A549 (cell line): ENCODE measurements around the gene AGBL4. TPM values are rescaled to one million over a fixed set of nuclear protein-coding genes. Genes with fewer than 3 reads are reported as not detected.

ENCODE experiments used
- ATAC-seq, 2 experiments: fragments of 200-7000 bp in 1 of 2; fragments of >200 bp in 1 of 2; cut with Nextera tagmentation in 1 of 2; cut with Tn5 transposase in 1 of 2; 3 replicates each; pipeline versions ENCODE4 v1.8.0 to v1.9.1; 2018 to 2020; ENCODE audit warnings: mild to moderate bottlenecking in 1 of 2, moderate library complexity in 1 of 2
- CTCF ChIA-PET: fragments of 300-600 bp; sonication (Branson Sonifier 250); formaldehyde crosslinking; extraction: SDS; loops from one replicate; lab custom pipeline; 2021; ENCODE audit warnings: antibody characterized with exemption, inconsistent platforms; lab: Yijun Ruan, JAX
- POLR2A ChIA-PET: fragments of 350-600 bp; formaldehyde crosslinking; extraction: SDS; loops from one replicate; lab custom pipeline; 2021; ENCODE audit warnings: antibody characterized with exemption, inconsistent platforms; lab: Yijun Ruan, JAX
- DNase-seq, 2 experiments: peaks; one replicate each; pipeline versions ENCODE4 v3.0.0 to v3.0.0-alpha.2; 2011 to 2016; ENCODE audit warnings: low read depth in 1 of 2, low spot score in 1 of 2
- FAIRE-seq: peaks from 2 replicates; lab custom pipeline; 2011; peaks lifted over from hg19 to GRCh38; lab: Jason Lieb, UNC
- H3K27ac ChIP-seq, 2 experiments: fragments of >200 bp; sonication (Bioruptor Twin); formaldehyde crosslinking; 3 replicates each; pipeline ENCODE4 v1.5.1; 2016 to 2017
- H3K4me1 ChIP-seq: fragments of >200 bp; sonication (Bioruptor Twin); formaldehyde crosslinking; 3 replicates; pipeline ENCODE4 v1.6.1; 2016
- H3K4me2 ChIP-seq: fragments of >200 bp; sonication (Bioruptor Twin); formaldehyde crosslinking; 3 replicates; pipeline ENCODE4 v1.6.1; 2016
- H3K4me3 ChIP-seq: fragments of >200 bp; sonication (Bioruptor Twin); formaldehyde crosslinking; 3 replicates; pipeline ENCODE4 v1.5.1; 2016
- H3K9me3 ChIP-seq: fragments of >200 bp; sonication (Bioruptor Twin); formaldehyde crosslinking; 3 replicates; pipeline ENCODE4 v1.6.1; 2016
- ATOH8 ChIP-seq: fragments of 250-450 bp; sonication (Bioruptor Pico); IDR thresholded peaks from 2 replicates; pipeline ENCODE4 v1.5.0; 2020; ENCODE audit warnings: low read depth, mild to moderate bottlenecking, moderate library complexity
- BCL3 ChIP-seq: fragments of >200 bp; sonication (Bioruptor Twin); formaldehyde crosslinking; IDR thresholded peaks from 3 replicates; pipeline ENCODE4 v1.6.1; 2016
- CEBPB ChIP-seq, 2 experiments: fragments of >200 bp in 1 of 2; sonication (Bioruptor Twin) in 1 of 2; formaldehyde crosslinking in 1 of 2; IDR thresholded peaks; 2 replicates each; pipeline ENCODE4 v1.6.1; 2012 to 2016
- CHD4 ChIP-seq: fragments of 200-600 bp; sonication (generic); IDR thresholded peaks from 2 replicates; pipeline ENCODE4 v1.6.1; 2016; ENCODE audit warnings: antibody characterized with exemption, mild to moderate bottlenecking, borderline replicate concordance
- CTCF ChIP-seq: fragments of >200 bp; sonication (Bioruptor Twin); formaldehyde crosslinking; IDR thresholded peaks from 3 replicates; pipeline ENCODE4 v1.5.1; 2016
- FOXS1 ChIP-seq: fragments of 250-450 bp; sonication (Bioruptor Pico); IDR thresholded peaks from 2 replicates; pipeline ENCODE4 v1.5.0; 2020; ENCODE audit warnings: mild to moderate bottlenecking, moderate library complexity
- GATA3 ChIP-seq: IDR thresholded peaks from 2 replicates; pipeline ENCODE4 v1.6.1; 2012; ENCODE audit warnings: borderline replicate concordance
- HOXB13 ChIP-seq: fragments of 250-450 bp; sonication (Bioruptor Pico); IDR thresholded peaks from 2 replicates; pipeline ENCODE4 v1.5.0; 2020; ENCODE audit warnings: low read depth, mild to moderate bottlenecking, moderate library complexity
- HOXB5 ChIP-seq: fragments of 250-450 bp; sonication (Bioruptor Pico); IDR thresholded peaks from 2 replicates; pipeline ENCODE4 v1.5.0; 2020; ENCODE audit warnings: mild to moderate bottlenecking, moderate library complexity
- KDM5A ChIP-seq: fragments of 200-600 bp; sonication (generic); IDR thresholded peaks from 2 replicates; pipeline ENCODE4 v1.6.1; 2016; ENCODE audit warnings: antibody characterized with exemption, mild to moderate bottlenecking
- MYC ChIP-seq: IDR thresholded peaks from 2 replicates; pipeline ENCODE4 v1.6.1; 2012; ENCODE audit warnings: mild to moderate bottlenecking, inconsistent platforms, low read length, improper control_type of control experiment, borderline replicate concordance
- PBX3 ChIP-seq: IDR thresholded peaks from 2 replicates; pipeline ENCODE4 v1.6.1; 2012
- RAD21 ChIP-seq, 2 experiments: fragments of >200 bp in 1 of 2; sonication (Bioruptor Twin) in 1 of 2; formaldehyde crosslinking in 1 of 2; IDR thresholded peaks in 1 of 2; conservative IDR thresholded peaks in 1 of 2; 2 replicates in 1 of 2; 3 replicates in 1 of 2; pipeline ENCODE4 v1.6.1; 2012 to 2018; ENCODE audit warnings: inconsistent platforms in 1 of 2
- RARB ChIP-seq: fragments of 250-450 bp; sonication (Bioruptor Pico); IDR thresholded peaks from 2 replicates; pipeline ENCODE4 v1.8.0; 2021; ENCODE audit warnings: mild to moderate bottlenecking, moderate library complexity
- RFX5 ChIP-seq: fragments of 450-650 bp; IDR thresholded peaks from 2 replicates; pipeline ENCODE4 v1.7.1; 2014; ENCODE audit warnings: antibody characterized with exemption, mild to moderate bottlenecking, moderate library complexity
- SMC3 ChIP-seq: fragments of >200 bp; sonication (Bioruptor Twin); formaldehyde crosslinking; IDR thresholded peaks from 3 replicates; pipeline ENCODE4 v1.6.1; 2018; ENCODE audit warnings: inconsistent platforms
- TFCP2L1 ChIP-seq: fragments of 250-450 bp; sonication (Bioruptor Pico); IDR thresholded peaks from 2 replicates; pipeline ENCODE4 v1.5.0; 2021; ENCODE audit warnings: mild to moderate bottlenecking
- TP53 ChIP-seq: fragments of 250-450 bp; sonication (Bioruptor Pico); IDR thresholded peaks from 2 replicates; pipeline ENCODE4 v1.5.0; 2021; ENCODE audit warnings: mild to moderate bottlenecking, moderate library complexity
- USF2 ChIP-seq: fragments of 450-650 bp; IDR thresholded peaks from 2 replicates; pipeline ENCODE4 v1.6.1; 2014; ENCODE audit warnings: antibody characterized with exemption
- ZNF302 ChIP-seq: fragments of 250-450 bp; sonication (Bioruptor Pico); IDR thresholded peaks from 2 replicates; pipeline ENCODE4 v1.9.0; 2021; ENCODE audit warnings: inconsistent platforms, mild to moderate bottlenecking, moderate library complexity
- ZSCAN20 ChIP-seq: fragments of 250-450 bp; sonication (Bioruptor Pico); IDR thresholded peaks from 2 replicates; pipeline ENCODE4 v1.8.0; 2022; ENCODE audit warnings: mild to moderate bottlenecking, moderate library complexity
- WGBS: methylation state at CpG from one replicate; pipeline ENCODE4 v1.1.6; 2017; ENCODE audit errors: missing lambda C conversion rate; 5-methylcytosine and 5-hydroxymethylcytosine counted together
- polyA plus RNA-seq, 4 experiments: library from polyadenylated mRNA; depleted of rRNA in 3 of 4; stranded (reverse); fragments of >200 nt; fragmentation: RNase III in 1 of 4; extraction: RNeasy Plus Mini Kit Qiagen cat#74134 plus additional on column Dnase treatment in 1 of 4; gene quantifications; 2 replicates in 3 of 4; 3 replicates in 1 of 4; pipeline ENCODE4 v1.2.3, GENCODE V29; 2011 to 2017

Gene AGBL4
- polyA plus RNA-seq, 2 of the 4 experiments (the other 2 are of a cell fraction) = not detected

- ChIA-PET CTCF (no interaction called here), POLR2A (no interaction called here)
- H3K9me3 ChIP-seq = no peaks in the 10 kb centered on the region
- FAIRE-seq (no peak), DNase-seq (no peak), ATAC-seq (no peak)
- WGBS = 47% methylated on average over 9 of the region's 12 CpGs
- no peak for TF ChIP-seq ATOH8 (CRISPR knock-in tag)
- H3K4me3 ChIP-seq = no peak overlapping the region
- no peak overlapping the region for H3K4me2 ChIP-seq
- no peaks in the 10 kb centered on the region for H3K4me1 ChIP-seq
- H3K27ac ChIP-seq = no peak overlapping the region
Observed at GRCh38 chr1:48500541-48501450, 1523.0 kb downstream of the AGBL4 start.

- CTCF ChIA-PET = interaction anchor here (1.1 to 2.1 kb wide), 4 partner anchors 31 to 390 kb away, joined by 3 to 9 read pairs (median 4); no protein-coding TSS in a partner anchor
- no peaks in the 10 kb centered on the region for H3K9me3 ChIP-seq
- POLR2A ChIA-PET = no interaction called here
Observed at GRCh38 chr1:48499211-48499735, 1524.5 kb downstream of the AGBL4 start.

GRCh38 chr1:48498096-48498791 is 1525.5 kb downstream of the AGBL4 start:
- DNase-seq = peak; percentile 18 to 61
- Histone ChIP-seq H3K4me3 (no peak overlapping the region), H3K27ac (no peak overlapping the region), H3K4me1 (no peaks in the 10 kb centered on the region), H3K4me2 (peak overlapping the region; percentile 69), H3K9me3 (no peaks in the 10 kb centered on the region)
- WGBS = 6% methylated on average over 12 of the region's 15 CpGs
- peak; percentile 95 to 97 for ATAC-seq
- no peak for FAIRE-seq
- ChIA-PET CTCF (interaction anchor here (0.6 to 2.1 kb wide), 14 partner anchors 10 to 1856 kb away, joined by 3 to 9 read pairs (median 3); partner anchors contain the start of gene SPATA6), POLR2A (no interaction called here)
- TF ChIP-seq RAD21 (conservative IDR thresholded peaks at IDR 0.05 in 1 of 2, IDR thresholded peaks at IDR 0.05 in 1 of 2) (peak; percentile 48 to 63), KDM5A (no peak), FOXS1 (no peak), CEBPB (IDR thresholded peaks at IDR 0.05) (no peak), BCL3 (no peak), HOXB13 (CRISPR knock-in tag) (no peak), MYC (no peak), USF2 (no peak), GATA3 (no peak), HOXB5 (CRISPR knock-in tag) (no peak), ZNF302 (CRISPR knock-in tag) (no peak), TP53 (CRISPR knock-in tag) (no peak), RARB (no peak), CTCF (peak; percentile 71), SMC3 (peak; percentile 40; the same call in 2 of the 3 replicates)

More at GRCh38 chr1:48499211-48499735, 1524.5 kb downstream of the AGBL4 start:
- ATAC-seq (no peak), FAIRE-seq (no peak), DNase-seq (no peak)
- H3K4me3 ChIP-seq = no peak overlapping the region
- H3K27ac ChIP-seq = no peak overlapping the region
- no peaks in the 10 kb centered on the region for H3K4me1 ChIP-seq
- H3K4me2 ChIP-seq = no peak overlapping the region
- TF ChIP-seq TP53 (CRISPR knock-in tag) (no peak), CHD4 (no peak), ATOH8 (CRISPR knock-in tag) (no peak), PBX3 (no peak), TFCP2L1 (CRISPR knock-in tag) (no peak), HOXB5 (CRISPR knock-in tag) (no peak), GATA3 (no peak), ZSCAN20 (CRISPR knock-in tag) (no peak), RFX5 (no peak)
- WGBS = 58% methylated on average over 8 of the region's 8 CpGs
